GM19099 (cell line): ENCODE measurements around the gene MAFF.
A peak's percentile ranks its signal among the peaks of the same experiment; 100 is the strongest.

Experiments used
- POLR2A ChIP-seq: IDR thresholded peaks from 3 replicates; pipeline ENCODE4 v1.6.1; 2011; ENCODE audit warnings: low read depth; ENCODE audit not compliant: insufficient read length; ENCODE audit errors: extremely low read depth

The MAFF gene

GRCh38 chr22:38201711-38202436, at the start of gene MAFF:
MAFF (plus strand) TSS chr22:38201994; CDS start chr22:38213854, 11,860 bp downstream.
- peak; percentile 73 for TF ChIP-seq POLR2A

- TF ChIP-seq POLR2A: no peak
Observed at GRCh38 chr22:38153821-38154562, 47.8 kb upstream of the MAFF start.

- TF ChIP-seq POLR2A: no peak
Observed at GRCh38 chr22:38155703-38156102, 46.1 kb upstream of the MAFF start.

- no peak for TF ChIP-seq POLR2A
Observed at GRCh38 chr22:38162881-38163843, 38.6 kb upstream of the MAFF start.

GRCh38 chr22:38163844-38164550, 37.8 kb upstream of the MAFF start:
- no peak for TF ChIP-seq POLR2A

- TF ChIP-seq POLR2A: no peak
Observed at GRCh38 chr22:38164551-38164918, 37.3 kb upstream of the MAFF start.

GRCh38 chr22:38165922-38166593, 35.7 kb upstream of the MAFF start:
- TF ChIP-seq POLR2A: no peak

GRCh38 chr22:38167988-38168407, 33.8 kb upstream of the MAFF start:
- no peak for TF ChIP-seq POLR2A

GRCh38 chr22:38169116-38169515, 32.7 kb upstream of the MAFF start:
- no peak for TF ChIP-seq POLR2A

- no peak for TF ChIP-seq POLR2A
Observed at GRCh38 chr22:38170469-38170868, 31.3 kb upstream of the MAFF start.

GRCh38 chr22:38171927-38172831, 29.6 kb upstream of the MAFF start:
- no peak for TF ChIP-seq POLR2A

- TF ChIP-seq POLR2A: no peak
Observed at GRCh38 chr22:38172832-38173640, 28.8 kb upstream of the MAFF start.
